Measurements from ENCODE around the gene GNG7.

DNA sequence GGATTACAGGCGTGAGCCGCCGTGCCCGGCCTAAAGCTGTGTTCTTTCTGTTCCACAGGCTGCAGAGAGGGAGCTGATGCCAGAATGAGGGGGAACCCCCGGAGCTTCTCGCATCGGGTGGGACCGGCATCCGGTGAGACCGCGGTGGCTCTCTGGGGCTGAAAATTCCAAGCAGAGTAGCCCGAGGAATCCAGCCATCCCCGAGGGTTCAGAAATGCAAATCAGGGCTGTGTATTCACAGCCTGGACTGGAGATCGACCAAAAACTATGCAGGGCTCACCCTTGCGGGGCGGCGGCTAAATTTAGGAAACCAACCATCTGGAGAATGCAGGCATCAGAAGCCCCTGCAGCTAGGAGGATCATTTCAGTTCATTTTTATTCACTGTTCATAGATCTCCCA is 99.2 kb downstream of the GNG7 start:
- TF ChIP-seq EZH2phosphoT487 (IDR thresholded peaks at IDR 0.05; ENCODE audit: low read length): no peak
- TF ChIP-seq CTCF (IDR thresholded peaks at IDR 0.05; ENCODE audit: low read length): no peak
- no peak for TF ChIP-seq EZH2 (optimal IDR thresholded peaks at IDR 0.05; ENCODE audit: low read depth, low read length)

All from MM.1S (cell line).